ENCODE results near the gene SLC24A3.

GRCh38 chr20:19451231-19451922 lies 238.9 kb downstream of the SLC24A3 start:
- no peak for TF ChIP-seq KDM5A (IDR thresholded peaks at IDR 0.05; ENCODE audit: borderline replicate concordance, low read length)
- no peak for TF ChIP-seq ATRX (CRISPR knock-in tag; IDR thresholded peaks at IDR 0.05; ENCODE audit: borderline replicate concordance)
